HK-2 (cell line): Measurements from ENCODE around the gene GFOD2.

Source experiments
- DNase-seq: peaks from one replicate; pipeline ENCODE4 v3.0.0-alpha.2; 2018; ENCODE audit not compliant: unreplicated experiment

The GFOD2 gene

DNA sequence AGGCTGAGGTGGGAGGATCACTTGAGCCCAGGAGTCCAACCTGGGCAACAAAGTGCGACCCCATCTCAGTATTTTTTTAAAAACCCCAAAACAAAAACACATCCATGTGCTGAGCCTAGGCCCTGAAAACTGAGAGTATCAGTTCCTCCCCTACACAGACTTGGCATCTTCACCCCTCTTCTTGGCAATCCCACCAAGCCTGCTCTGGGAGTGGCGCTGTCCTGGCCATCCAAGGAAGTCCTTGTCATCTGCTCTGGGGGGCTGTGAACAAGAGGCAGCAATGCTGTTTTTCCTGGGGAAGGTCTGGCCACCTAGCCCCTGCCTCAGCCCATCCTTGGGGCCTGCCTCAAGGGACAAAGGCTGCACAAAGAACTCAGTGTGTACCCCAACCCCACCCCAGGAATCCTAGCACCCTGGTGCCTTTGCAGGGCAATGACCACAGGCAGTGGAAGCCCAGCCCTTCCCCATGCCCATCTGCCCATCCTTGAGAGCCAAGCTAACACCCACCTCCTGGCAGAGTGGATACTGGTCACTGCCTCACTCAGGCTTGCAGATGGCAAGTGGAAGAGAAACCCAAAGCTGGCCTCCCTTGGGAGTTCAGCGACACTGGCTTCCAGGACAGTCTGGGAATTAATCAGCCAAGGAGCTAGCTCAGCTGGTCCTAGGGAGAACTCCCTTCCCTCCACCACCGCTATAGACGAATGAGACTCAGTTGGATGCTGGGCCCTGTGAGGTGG, 14.8 kb upstream of the GFOD2 start:
- no peak for DNase-seq

DNA sequence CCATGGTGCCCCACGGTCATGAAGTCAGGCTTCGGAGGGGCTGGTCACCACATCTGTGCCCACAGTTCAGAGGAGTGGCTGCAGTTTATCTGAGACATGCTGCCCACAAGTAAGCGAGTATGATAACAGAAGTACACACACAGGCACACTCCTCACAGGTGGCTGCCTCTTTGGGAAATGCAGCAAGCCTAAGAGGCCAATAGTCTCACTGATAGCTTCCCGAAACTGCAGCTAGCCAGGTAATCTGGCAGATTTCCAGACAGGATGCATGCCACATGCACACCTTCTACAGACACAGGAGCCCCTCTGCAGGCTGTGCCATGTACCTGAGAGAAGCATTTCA, 12.6 kb upstream of the GFOD2 start:
- no peak for DNase-seq

DNA sequence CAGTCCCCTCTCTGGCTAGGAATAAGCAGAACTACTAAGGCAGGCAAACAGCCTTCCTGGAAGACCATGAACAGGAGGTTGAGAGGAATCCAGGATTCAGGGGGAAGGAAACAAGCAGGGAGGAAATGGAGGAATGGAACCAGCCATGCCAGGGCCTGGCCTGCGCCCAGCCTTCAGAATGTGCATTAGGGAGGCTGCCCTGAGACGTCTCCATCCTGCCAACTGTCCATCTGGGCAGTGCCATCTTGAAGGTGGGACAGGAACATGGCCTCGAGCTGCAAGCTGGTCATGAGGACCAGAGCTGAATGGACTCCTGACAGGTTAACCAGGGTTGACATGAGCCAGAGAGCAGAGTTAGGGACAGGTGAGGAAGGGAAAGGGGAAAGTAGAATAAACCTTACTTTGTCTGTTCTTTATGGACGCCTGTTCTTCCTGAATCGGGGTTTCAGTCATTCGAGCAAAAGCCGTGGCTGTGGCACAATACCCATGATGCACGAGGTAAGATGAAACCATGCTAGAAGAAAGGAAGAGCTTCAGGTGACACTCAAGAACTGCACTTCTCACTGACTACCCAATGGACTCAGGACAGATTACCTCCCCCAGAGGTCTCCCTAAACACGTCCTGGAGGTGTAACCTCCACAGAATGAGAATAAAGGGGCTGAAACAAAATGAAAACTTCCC, 12.1 kb upstream of the GFOD2 start:
- no peak for DNase-seq

DNA sequence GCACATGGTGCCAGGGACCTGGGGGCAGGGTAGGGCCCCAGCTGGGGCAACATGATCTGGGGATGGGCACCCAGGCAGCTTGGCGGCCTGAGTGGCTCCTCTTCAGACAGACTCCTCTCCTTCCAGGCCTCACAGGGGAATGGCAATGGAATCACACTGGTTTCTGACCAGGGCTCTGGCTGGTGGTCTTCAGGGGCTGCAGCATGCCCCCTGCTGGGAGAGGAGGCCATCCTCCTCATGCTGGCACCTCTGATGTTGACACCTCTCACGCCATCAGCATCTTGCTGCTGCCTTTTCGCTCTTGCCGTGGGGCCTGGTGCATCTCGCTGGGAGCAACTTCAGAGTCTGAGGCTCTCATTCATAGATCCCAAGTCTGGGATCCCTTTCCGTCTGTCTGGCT, 11.2 kb upstream of the GFOD2 start:
- no peak for DNase-seq

DNA sequence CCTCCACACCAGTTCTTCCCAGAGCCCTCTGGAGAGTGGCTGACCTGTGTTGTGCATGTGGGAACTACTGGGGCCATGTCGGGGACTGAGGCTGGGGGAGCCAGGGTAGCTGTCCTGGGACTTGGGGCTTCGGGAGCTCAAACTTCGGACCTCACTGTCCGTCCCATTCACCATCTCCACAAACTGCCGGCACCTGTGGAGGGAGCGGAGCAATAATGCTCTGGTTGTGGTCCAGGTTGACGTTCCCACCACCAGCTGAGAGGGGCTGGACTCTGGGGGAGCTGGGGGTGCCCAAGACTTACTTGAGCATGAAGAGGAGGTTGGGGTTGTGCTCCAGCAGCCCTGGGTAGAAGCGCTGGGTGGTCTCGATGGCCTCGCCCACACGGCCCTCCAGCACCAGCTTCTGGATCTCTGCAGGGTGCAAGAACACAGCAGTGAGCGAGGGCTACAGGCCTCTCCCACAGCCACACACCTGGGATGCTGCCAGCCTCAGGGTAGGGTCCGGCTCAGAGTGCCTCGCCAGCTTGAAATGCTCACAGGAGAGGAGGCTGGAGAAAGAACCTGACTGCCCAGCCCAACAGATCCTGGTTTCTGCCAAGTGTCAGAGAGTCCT, 10.6 kb upstream of the GFOD2 start:
- no peak for DNase-seq

DNA sequence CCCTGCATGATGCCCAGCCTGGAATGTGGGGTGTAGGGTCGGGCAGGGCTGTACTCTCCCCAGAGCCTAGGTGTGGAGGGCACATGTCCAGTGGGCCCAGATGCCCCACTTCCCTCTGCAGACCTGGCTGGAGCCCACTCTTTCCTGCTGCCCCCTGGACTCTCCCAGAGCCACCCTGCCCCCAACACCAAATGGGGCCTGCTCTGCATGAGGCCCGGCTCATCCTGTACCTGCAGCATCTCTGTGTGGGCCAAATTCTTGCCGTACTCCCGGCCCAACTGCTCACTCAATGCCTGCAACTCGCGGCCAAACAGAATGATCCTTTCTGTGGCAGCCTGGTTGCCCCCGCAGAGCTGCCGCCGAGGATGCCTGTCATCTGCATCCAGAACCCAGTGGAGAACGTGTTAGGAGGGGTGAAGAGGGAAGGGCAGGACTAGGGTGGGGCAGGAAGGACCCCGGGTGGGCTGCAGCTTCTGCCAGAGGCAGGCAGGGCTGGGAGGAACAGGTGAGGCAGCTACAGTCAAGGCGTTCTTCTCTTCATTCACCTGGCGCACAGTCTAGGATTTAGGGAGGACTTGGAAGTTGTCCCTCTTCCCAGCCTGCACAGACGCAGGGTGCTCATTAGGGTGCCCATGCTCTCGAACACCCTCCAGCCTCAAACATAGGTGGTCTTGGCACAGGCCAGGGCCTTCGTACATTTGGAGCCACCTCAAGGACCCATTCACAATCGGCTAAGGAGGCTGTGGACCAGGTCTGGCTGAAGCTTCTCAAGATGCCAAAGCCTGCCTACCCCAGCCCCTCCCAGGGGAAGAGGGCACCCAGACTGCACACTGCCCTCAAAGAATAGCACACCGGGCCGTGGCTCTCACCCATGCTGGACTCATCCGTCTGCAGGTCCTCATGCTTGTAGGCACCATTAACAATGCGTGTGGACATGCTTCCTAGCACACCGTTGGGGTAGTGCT, 8.7 kb upstream of the GFOD2 start:
- DNase-seq, result no peak

DNA sequence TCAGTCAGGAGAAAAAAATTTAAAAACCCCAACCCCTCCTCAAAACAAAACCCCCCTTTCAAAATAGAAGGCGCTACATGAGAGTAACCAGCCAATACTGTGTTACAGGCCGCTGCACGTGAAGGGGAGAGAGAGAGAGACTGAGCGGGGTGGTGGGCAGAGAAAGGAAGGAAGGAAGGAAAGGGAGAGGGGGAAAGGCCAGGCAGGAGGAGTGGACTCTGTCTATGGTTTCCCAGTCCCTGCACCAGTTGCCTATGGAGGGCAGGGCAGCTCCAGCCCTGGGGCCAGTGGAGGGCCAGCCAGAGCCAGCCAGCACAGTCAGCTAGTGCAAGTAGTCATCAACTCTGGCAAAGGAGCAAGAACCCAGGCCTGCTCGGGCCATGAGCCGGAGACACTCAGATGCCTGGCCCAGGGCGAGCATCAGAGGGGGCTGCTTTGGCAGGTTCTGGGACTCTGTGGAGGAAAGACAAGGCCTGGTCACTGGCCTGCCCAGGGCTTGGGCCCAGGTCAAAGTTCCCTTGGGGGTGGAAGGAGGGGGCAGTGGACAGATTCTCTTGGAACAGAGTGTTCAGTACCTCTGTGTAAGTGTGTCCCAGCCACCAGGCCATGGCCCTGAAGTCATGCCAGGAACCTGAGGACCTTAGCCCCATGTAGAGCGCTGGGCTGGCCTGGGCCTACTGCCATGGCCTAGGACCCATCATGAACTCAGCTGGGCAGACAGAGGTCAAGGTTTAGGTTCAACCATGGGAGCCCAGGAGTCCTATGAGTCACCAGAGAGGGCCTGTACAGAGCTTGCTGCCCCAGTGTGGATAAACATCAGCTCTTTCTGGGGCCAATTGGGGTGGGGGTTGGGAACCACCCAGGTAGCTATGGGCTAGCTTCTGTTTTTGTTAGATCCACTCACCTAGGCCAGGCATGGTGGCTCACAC, 7.3 kb upstream of the GFOD2 start:
- DNase-seq, result no peak

DNA sequence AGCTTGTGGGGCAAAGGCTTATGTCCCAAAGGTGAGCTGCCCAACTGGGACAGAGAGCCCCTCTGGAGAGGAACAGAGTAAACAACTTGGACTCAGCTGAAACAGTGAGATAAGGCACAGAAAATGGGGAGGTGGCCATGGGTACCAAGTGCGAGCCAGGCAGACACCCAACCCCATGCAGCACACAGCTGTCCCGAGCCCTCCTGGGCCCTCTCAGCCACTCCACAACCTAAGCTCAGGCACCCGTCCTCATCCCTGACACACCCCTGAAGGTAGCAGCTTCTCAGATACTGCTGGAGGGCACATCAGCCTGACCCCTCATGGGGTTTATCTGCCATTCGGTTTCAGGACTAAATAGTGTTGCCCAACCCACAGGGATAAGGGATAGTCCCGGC, 4.8 kb upstream of the GFOD2 start:
- no peak for DNase-seq

DNA sequence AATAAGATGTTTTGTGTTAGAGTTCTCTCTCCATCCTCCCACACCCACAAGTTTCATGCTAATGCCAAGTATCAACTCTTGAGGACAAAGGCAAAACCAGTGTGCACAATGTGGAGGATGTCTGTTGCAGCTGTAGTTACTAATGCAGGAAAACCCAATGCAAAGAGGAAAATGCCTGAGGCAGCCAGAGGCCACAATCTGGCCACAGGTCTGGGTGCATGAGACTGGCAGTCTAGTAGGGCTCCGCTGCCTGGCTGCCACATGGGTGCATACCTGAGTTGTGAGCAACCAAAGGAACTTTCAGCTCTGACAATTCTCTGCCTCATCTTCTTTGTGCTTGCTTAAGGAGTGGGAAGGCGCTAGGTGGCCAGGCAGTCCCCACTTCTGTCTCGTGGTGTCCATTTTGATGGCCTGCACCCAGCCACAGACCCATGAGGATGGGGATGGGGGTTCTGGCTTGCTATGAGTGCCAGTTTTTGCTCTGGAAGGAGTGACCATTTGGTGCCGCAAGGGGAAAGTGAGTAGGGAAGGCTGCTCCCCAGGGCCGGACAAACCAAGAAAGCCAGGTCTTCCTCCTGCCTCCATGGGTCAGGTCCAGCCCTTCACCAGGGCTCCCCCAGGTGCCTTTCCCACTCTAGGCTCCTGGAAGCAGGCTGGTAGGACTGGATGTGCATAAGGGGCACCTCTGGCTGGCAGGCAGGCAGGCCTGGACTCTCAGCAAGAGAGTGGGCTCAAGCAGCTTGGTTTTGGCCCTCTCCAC, 4.2 kb upstream of the GFOD2 start:
- DNase-seq, result peak; percentile 77

DNA sequence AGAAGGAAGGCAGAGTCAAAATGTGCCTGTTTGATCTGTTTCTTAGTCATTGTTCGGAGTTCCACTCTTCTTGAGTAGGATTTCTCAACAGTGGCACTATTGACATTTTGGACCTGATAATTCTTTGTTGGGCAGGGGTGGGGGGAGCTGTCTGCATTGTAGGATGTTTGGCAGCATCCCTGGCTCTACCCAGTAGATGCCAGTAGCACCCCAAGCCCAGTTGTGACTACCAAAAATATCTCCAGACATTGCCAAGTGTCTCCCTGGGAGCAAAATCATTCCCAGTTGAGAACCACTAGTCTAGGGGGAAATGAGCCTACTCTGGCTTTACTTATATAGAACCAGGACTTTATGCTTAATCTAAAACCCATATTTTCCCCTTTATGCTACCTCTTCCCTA, 1.1 kb upstream of the GFOD2 start:
- DNase-seq, result no peak

DNA sequence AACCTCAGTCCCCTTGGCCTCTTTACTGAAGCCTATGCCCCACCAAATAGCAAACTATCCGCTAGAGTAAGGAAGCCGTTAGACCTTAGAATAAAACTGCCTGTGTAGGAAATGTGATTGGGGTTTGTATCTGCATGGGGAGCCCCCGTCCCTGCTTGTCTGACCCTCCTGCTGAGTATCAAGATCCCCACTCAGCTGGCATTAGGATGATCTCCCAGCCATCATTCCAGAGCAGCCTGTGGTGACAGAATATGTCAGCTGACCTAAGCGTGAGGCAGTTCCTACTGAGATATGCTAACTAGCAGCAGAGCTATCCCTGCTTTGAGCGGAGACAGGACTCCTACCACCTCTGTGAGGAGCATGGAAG, 645 bp upstream of the GFOD2 start:
- DNase-seq, result peak; percentile 42

DNA sequence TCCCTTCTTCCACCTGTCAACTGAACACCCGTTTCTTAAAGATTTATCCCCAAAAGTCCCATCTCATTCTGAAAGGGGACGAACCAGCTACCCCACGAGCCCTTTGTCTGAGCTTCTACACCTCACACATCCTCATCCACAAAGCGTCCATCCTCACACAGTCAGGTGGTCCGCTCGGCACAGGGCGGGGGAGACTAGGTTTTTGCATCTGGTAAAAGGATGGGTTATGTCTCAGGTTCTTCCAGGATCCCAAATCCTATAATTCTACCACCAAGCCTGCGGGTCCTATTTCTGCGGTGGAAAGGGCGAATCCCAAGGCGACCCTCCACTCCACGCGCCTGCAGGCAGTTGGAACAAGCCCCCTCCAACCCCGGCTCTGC, 458 bp downstream of the GFOD2 start:
- no peak for DNase-seq

DNA sequence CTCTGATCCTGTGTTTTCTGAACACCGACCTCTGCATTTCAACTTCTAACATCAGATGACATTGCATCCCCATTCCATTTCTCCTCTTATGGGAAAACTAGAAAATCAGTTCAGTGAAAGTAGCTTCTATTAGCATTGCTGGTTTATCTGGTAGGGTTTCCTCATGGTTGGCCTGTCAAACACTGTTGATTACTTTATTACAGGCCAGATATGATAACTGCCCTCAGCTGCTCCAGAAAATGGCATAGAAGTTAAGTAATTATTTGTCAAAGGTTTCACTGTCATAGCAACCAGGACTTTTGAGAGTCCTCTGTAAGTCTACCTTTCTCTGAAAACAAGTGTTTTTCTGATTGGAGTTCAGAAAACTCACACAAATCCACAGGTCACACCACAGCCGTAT, 3.0 kb downstream of the GFOD2 start:
- DNase-seq, result no peak

DNA sequence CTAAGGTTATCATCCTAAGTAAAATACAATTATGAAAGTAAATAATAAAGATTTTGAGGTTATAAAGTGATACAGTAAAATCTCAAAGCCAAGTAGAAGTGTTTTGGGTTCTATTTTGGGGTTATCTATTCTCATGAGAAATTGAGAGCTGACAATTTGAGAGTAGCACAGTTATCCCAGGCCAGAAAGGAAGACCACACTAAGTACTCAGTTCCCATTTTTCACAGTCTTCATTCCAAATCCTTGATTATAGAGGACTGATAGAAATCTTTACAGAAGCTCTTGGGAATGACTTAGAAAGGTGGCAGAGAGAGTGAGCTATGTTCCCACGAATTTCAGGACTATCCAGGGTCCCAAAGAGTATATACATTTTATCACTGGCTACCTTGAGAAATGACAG, 4.6 kb downstream of the GFOD2 start:
- no peak for DNase-seq

DNA sequence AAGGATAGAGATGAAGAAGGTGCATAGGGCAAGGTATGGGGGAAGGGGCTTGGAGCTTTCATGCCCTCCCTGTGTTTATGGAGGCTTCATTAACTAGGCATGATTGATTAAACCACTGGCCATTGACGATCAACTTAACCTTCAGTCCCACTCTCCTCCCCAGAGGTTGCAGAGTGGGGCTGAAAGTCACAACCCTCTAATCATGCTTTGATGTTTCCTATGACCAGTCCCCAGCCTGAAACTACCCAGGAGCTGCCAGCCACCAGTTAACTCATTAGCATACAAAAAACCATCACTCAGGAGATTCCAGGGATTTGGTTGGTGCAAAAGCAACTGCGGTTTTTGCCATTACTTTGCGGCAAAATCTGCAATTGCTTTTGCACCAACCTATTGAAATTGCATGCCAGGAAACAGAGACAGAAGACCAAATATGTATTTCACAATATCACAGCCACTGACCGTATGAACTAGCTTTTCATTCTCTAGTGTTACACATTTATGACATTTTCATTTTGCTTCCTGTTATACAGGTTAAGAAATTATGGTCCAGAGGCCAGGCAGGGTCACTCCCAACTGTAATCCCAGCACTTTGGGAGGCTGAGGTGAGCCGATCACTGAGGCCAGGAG, 5.4 kb downstream of the GFOD2 start:
- no peak for DNase-seq

DNA sequence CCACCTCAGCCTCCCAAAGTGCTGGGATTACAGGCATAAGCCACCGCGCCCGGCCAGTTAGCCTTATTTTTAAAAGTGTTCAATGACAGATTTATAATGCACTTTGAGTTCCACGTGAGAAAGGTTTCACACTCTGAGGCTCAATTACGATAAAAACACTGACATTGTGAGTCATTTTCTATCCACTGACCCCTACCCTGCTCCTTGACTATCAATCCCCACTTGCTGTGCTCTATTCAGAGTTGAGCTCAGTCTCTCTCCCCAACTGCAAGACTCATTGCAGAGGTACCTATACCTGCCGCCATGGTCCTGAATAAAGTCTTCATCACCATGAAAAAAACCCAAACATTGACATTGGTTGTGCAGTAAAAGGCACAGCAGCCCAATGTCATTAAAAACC, 8.5 kb downstream of the GFOD2 start:
- no peak for DNase-seq

DNA sequence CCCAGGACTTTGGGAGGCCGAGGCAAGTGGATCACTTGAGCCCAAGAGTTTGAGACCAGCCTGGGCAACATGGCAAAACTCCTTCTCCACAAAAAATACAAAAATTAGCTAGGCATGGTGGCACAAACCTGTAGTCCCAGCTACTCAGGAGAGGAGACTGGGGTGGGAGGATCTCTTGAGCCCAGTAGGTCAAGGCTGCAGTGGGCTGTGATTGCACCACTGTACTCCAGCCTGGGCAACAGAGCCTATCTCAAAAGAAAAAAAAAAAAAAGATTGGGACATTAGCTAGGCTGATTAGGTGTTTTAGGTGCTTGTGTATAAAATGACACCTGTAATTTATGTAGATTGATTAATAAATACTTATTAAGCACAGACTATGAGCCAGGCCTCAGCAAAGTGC, 10.1 kb downstream of the GFOD2 start:
- DNase-seq, result no peak

DNA sequence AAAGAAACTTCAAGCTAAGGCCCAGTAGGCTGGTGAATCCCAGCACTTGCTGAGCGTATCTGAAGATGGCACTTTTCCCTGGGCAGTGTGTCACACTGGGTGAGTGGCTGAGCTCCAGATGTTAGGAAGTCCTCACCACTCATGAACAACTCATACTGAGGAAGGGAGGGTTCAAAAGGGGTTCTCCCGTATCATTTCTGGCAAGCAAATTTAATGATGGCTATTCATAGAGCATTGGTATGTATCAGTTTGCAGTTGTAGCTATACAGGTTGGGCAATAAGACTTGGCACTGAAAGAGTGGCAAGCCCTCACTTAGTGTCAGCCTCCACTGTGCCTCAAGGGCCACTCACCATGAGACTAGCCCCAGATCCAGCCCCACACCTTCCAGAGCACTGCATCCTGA, 10.7 kb downstream of the GFOD2 start:
- no peak for DNase-seq

DNA sequence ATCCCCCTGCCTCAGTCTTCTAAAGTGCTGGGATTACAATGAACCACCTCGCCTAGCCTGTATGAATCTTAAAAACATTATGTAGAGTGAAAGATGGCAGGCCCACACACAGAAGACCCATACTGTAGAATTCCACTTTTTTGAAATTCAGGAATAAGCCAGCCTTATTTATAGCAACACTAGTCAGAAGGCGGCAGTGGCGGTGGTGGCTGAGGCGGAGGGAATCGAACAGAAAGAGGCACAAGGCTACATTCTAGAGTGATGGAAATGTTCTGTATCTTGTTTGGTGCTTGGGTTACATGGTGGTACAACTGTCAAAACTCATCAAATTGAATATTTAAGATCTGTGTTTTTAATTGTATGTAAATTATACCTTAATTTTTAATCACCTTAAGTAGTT, 11.3 kb downstream of the GFOD2 start:
- DNase-seq, result no peak

DNA sequence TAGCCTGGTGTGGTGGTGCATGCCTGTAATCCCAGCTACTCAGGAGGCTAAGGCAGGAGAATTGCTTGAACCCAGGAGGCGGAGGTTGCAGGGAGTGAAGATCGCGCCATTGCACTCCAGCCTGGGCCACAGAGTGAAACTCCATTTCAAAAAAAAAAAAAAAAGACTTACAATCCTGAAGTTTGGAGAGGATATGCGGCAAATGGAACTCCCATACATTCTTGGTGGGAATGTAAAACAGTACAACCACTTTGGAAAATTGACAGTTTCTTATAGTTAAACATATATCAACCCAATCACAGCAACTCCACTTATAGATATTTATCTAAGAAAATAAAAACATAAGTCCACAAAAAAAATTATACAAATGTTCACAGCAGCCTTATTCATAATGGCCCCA, 11.9 kb downstream of the GFOD2 start:
- DNase-seq, result no peak
